Measurements from ENCODE around the gene INPP5A.
"Not testable (repeated sequence)": the region's sequence is repeated elsewhere in the genome, so short reads cannot be mapped to it uniquely, and the experiment has no call there.

INPP5A gene

GRCh38 chr10:132752378-132752777 lies 214.8 kb downstream of the INPP5A start:
- no peak for DNase-seq

- DNase-seq, result no peak
Measured at GRCh38 chr10:132752961-132753360, 215.4 kb downstream of the INPP5A start.

GRCh38 chr10:132753596-132753995 lies 216.0 kb downstream of the INPP5A start:
- no peak for DNase-seq

GRCh38 chr10:132754071-132754470 lies 216.5 kb downstream of the INPP5A start:
- no peak for DNase-seq

GRCh38 chr10:132755166-132755711 lies 217.7 kb downstream of the INPP5A start:
- DNase-seq, result no peak

- no peak for DNase-seq
Measured at GRCh38 chr10:132756591-132756990, 219.0 kb downstream of the INPP5A start.

GRCh38 chr10:132757171-132757570 lies 219.6 kb downstream of the INPP5A start:
- DNase-seq, result no peak

GRCh38 chr10:132758865-132759264 lies 221.3 kb downstream of the INPP5A start:
- DNase-seq, result no peak

GRCh38 chr10:132761395-132762060 lies 223.9 kb downstream of the INPP5A start:
- no peak for DNase-seq

- no peak for DNase-seq
Measured at GRCh38 chr10:132762267-132762666, 224.7 kb downstream of the INPP5A start.

GRCh38 chr10:132763545-132763944 lies 226.0 kb downstream of the INPP5A start:
- no peak for DNase-seq

- DNase-seq, result no peak
Measured at GRCh38 chr10:132764108-132764507, 226.5 kb downstream of the INPP5A start.

- no peak for DNase-seq
Measured at GRCh38 chr10:132765435-132765834, 227.8 kb downstream of the INPP5A start.

- no peak for DNase-seq
Measured at GRCh38 chr10:132766291-132766690, 228.7 kb downstream of the INPP5A start.

- DNase-seq, result no peak
Measured at GRCh38 chr10:132768346-132769248, 231.0 kb downstream of the INPP5A start.

GRCh38 chr10:132770061-132771021 lies 232.8 kb downstream of the INPP5A start:
- no peak for DNase-seq

GRCh38 chr10:132772816-132773215 lies 235.2 kb downstream of the INPP5A start:
- not testable (repeated sequence) for DNase-seq

- no peak for DNase-seq
Measured at GRCh38 chr10:132774181-132774901, 236.8 kb downstream of the INPP5A start.

GRCh38 chr10:132774902-132775863 lies 237.6 kb downstream of the INPP5A start:
- DNase-seq, result no peak

GRCh38 chr10:132776186-132776585 lies 238.6 kb downstream of the INPP5A start:
- no peak for DNase-seq

- DNase-seq, result no peak
Measured at GRCh38 chr10:132776821-132777220, 239.2 kb downstream of the INPP5A start.
